HFF-Myc (cell line): ENCODE results near the gene ITGA2.

Source experiments
- DNase-seq: peaks from one replicate; pipeline ENCODE4 v3.0.0-alpha.2; 2011; ENCODE audit warnings: low read depth; ENCODE audit errors: extremely low read depth
- H3K4me3 ChIP-seq: replicated peaks from 2 replicates; pipeline ENCODE4 v1.5.1; 2011; ENCODE audit warnings: low read depth, mild to moderate bottlenecking, control low read depth, low read length
- TF ChIP-seq, protein P1 (sequence below): IDR thresholded peaks from 2 replicates; pipeline ENCODE4 v1.5.1; 2012; ENCODE audit warnings: mild to moderate bottlenecking, low read depth, low read length, control low read depth; ENCODE audit errors: missing control alignments

Gene ITGA2

GRCh38 chr5:53011233-53011632, 22.1 kb downstream of the ITGA2 start:
- TF ChIP-seq, protein P1, sequence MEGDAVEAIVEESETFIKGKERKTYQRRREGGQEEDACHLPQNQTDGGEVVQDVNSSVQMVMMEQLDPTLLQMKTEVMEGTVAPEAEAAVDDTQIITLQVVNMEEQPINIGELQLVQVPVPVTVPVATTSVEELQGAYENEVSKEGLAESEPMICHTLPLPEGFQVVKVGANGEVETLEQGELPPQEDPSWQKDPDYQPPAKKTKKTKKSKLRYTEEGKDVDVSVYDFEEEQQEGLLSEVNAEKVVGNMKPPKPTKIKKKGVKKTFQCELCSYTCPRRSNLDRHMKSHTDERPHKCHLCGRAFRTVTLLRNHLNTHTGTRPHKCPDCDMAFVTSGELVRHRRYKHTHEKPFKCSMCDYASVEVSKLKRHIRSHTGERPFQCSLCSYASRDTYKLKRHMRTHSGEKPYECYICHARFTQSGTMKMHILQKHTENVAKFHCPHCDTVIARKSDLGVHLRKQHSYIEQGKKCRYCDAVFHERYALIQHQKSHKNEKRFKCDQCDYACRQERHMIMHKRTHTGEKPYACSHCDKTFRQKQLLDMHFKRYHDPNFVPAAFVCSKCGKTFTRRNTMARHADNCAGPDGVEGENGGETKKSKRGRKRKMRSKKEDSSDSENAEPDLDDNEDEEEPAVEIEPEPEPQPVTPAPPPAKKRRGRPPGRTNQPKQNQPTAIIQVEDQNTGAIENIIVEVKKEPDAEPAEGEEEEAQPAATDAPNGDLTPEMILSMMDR: no peak
- H3K4me3 ChIP-seq: no peak overlapping the region
- no peak for DNase-seq

DNA sequence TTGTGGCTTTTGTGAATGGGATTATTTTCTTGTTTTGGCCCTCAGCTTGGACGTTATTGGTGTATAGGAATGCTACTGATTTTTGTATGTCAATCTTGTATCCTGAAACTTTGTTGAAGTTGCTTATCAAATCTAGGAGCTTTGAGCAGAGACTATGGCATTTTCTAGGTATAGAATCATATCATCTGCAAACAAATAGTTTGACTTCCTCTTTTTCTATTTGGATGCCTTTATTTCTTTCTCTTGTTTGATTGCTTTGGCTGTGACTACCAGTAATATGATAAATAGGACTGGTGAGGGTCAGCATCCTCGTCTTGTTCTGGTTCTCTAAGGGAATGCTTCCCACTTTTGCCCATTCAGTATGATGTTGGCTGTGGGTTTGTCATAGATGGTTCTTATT, 24.7 kb downstream of the ITGA2 start:
- no peak for DNase-seq
- TF ChIP-seq, protein P1: no peak
- no peak overlapping the region for H3K4me3 ChIP-seq

GRCh38 chr5:53017383-53017782, 28.2 kb downstream of the ITGA2 start:
- no peak for DNase-seq
- TF ChIP-seq, protein P1: no peak
- H3K4me3 ChIP-seq: no peak overlapping the region

GRCh38 chr5:53017794-53018391, 28.7 kb downstream of the ITGA2 start:
- no peak overlapping the region for H3K4me3 ChIP-seq
- DNase-seq: no peak
- TF ChIP-seq, protein P1: no peak

DNA sequence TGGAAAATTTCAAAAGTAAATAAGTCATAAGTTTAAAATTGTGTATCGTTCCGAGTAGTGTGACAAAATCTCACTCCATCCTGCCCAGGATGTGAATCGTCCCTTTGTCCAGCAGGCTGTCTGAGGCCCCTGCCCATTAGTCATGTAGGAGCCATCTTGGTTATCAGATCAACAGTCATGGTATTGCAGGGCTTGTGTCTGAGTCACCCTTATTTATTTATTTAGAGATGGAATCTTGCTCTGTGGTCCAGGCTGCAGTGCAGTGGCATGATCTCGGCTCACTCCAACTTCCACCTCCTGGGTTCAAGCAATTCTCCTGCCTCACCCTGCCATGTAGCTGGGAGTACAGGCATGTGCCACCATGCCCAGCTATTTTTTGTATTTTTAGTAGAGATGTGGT, 30.2 kb downstream of the ITGA2 start:
- no peak for DNase-seq
- H3K4me3 ChIP-seq: no peak overlapping the region
- TF ChIP-seq, protein P1: no peak

DNA sequence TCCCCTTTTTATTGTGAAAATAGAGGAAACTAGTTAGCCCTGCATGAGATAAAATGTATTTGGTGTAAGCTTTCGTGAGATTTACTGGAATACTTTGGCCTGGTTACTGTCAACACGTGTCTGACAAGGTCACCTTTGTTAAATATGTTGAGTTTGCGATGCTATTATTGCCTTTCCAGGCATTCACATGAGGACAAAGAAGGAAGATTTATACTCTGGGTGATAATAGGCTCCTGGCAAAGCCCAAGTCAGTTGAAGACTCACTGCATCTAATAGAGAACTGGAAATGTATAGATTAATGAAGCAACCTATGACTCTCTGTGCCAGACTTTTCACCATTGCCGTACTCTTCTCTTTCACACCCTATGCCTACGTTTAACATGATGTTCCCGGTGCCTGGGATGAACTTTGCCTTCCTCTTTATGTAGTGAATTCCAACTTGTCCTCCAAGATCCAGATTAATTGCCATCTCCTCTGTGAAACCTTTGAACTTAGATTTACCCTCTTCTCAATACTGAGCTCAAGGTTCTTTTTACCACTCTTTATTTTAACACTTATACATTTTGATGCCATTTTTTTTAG, 33.9 kb downstream of the ITGA2 start:
- no peak overlapping the region for H3K4me3 ChIP-seq
- no peak for DNase-seq
- TF ChIP-seq, protein P1: no peak

- DNase-seq: no peak
- TF ChIP-seq, protein P1: no peak
- H3K4me3 ChIP-seq: no peak overlapping the region
Observed at GRCh38 chr5:53023969-53024368, 34.8 kb downstream of the ITGA2 start.
